Spleen (tissue), 7 donors: ENCODE data around the gene INTS4.

ENCODE experiments used
- CTCF ChIP-seq, 11 experiments: fragments of 200-600 bp in 7 of 11; fragments of 450-650 bp in 4 of 11; sonication (generic) in 4 of 11; IDR thresholded peaks in 8 of 11; conservative IDR thresholded peaks in 3 of 11; 1 replicate in 7 of 11; 2 replicates in 4 of 11; pipeline versions ENCODE4 v1.4.0 to v1.8.0; 2016 to 2021; ENCODE audit warnings: antibody characterized with exemption in 11 of 11, inconsistent platforms in 4 of 11, mild to moderate bottlenecking in 1 of 11
- POLR2A ChIP-seq, 3 donors: fragments of 450-650 bp; IDR thresholded peaks; one replicate each; pipeline ENCODE4 v1.5.1; 2017; ENCODE audit warnings: antibody characterized with exemption in 3 of 3, mild to moderate bottlenecking in 1 of 3
- donor health status: DM: no; HTN: no; CAD: no; lungs with moderate emphysema.
- donor health status: DM: no; HTN: no; CAD: no.
- donor health status: DM: no; HTN: no; CAD: no.

- TF ChIP-seq CTCF (IDR thresholded peaks at IDR 0.05 in 8 of 11, conservative IDR thresholded peaks at IDR 0.05 in 3 of 11) (no peak), POLR2A (IDR thresholded peaks at IDR 0.05) (no peak)
These were observed 28.2 kb upstream of the INTS4 start, which contains the start of gene KCTD14 for GRCh38 chr11:78022397-78023396.
